Panc1 (cell line): ENCODE results near the gene MX1.

Source experiments
- CTCF ChIP-seq: fragments of 450-650 bp; IDR thresholded peaks from 2 replicates; pipeline ENCODE4 v1.5.1; 2017; ENCODE audit warnings: mild to moderate bottlenecking
- POLR2AphosphoS5 ChIP-seq: IDR thresholded peaks from 2 replicates; pipeline ENCODE4 v1.6.1; 2012; ENCODE audit warnings: mild to moderate bottlenecking, low read depth, low read length, moderate library complexity

GRCh38 chr21:41501919-41502318 lies 75.9 kb downstream of the MX1 start:
- TF ChIP-seq CTCF (no peak), POLR2AphosphoS5 (no peak)
